Measurements from ENCODE around the gene PHACTR4. TPM values are rescaled to one million over a fixed set of nuclear protein-coding genes. Genes with fewer than 3 reads are reported as not detected.
"Not testable (repeated sequence)": the region's sequence is repeated elsewhere in the genome, so short reads cannot be mapped to it uniquely, and the experiment has no call there.

The PHACTR4 gene
- total and polyA plus RNA-seq, 4 donors, result 15.1 to 34.9 (median 20.6) TPM

DNA sequence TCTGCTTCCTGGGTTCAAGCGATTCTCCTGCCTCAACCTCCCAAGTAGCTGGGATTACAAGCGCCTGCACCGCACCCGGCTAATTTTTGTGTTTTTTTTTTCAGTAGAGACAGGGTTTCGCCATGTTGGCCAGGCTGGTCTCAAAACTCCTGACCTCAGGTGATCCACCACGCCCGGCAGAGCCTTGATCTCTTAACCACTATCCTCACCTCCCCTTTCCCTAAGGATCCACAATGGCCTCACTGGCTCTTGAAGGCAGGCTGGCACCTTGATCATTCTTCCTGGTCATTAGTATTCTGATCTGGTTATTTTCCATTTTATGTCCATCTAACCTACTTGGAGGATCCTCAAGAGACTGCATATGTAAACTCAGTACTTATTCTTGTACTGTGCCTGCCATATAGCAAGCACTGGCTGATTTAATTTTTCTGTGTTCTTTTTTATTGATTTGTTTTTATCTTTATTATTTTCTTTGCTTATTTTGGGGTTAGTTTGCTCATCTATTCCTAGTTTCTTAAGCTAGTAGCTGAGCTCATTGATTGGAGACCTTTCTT lies 142.6 kb downstream of the PHACTR4 start:
- Histone ChIP-seq H3K9ac (ENCODE audit: insufficient read depth in 1 of 2, low read length in 2 of 2) (no peak overlapping the region), H3K27me3 (ENCODE audit: control insufficient read depth in 3 of 3, insufficient read depth in 3 of 3, low read length in 2 of 3) (no peaks in the 10 kb centered on the region), H3K4me1 (ENCODE audit: control insufficient read depth in 5 of 5, insufficient read depth in 5 of 5, low read length in 5 of 5) (peaks cover 9 to 27% (median 15%) of the 10 kb centered on the region in 5 donors), H3K27ac (ENCODE audit: low read depth in 1 of 2, low read length in 1 of 2) (no peak overlapping the region), H3K36me3 (ENCODE audit: control insufficient read depth in 4 of 4, insufficient read depth in 4 of 4, low read length in 4 of 4) (peaks cover 28 to 41% (median 37%) of the 10 kb centered on the region in 4 donors), H3K4me3 (no peak overlapping the region), H3K9me3 (ENCODE audit: control insufficient read depth in 4 of 4, insufficient read depth in 3 of 4, low read length in 3 of 4) (no peaks in the 10 kb centered on the region)
- TF ChIP-seq, protein P1, sequence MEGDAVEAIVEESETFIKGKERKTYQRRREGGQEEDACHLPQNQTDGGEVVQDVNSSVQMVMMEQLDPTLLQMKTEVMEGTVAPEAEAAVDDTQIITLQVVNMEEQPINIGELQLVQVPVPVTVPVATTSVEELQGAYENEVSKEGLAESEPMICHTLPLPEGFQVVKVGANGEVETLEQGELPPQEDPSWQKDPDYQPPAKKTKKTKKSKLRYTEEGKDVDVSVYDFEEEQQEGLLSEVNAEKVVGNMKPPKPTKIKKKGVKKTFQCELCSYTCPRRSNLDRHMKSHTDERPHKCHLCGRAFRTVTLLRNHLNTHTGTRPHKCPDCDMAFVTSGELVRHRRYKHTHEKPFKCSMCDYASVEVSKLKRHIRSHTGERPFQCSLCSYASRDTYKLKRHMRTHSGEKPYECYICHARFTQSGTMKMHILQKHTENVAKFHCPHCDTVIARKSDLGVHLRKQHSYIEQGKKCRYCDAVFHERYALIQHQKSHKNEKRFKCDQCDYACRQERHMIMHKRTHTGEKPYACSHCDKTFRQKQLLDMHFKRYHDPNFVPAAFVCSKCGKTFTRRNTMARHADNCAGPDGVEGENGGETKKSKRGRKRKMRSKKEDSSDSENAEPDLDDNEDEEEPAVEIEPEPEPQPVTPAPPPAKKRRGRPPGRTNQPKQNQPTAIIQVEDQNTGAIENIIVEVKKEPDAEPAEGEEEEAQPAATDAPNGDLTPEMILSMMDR (IDR thresholded peaks at IDR 0.05; ENCODE audit: control extremely low read depth, extremely low read depth), result no peak
- no peak for DNase-seq
- no peak for ATAC-seq (ENCODE audit: insufficient read depth, low FRiP score)
- WGBS, 2 donors, result 81 to 87% methylated on average over 7 of the region's 7 CpGs

DNA sequence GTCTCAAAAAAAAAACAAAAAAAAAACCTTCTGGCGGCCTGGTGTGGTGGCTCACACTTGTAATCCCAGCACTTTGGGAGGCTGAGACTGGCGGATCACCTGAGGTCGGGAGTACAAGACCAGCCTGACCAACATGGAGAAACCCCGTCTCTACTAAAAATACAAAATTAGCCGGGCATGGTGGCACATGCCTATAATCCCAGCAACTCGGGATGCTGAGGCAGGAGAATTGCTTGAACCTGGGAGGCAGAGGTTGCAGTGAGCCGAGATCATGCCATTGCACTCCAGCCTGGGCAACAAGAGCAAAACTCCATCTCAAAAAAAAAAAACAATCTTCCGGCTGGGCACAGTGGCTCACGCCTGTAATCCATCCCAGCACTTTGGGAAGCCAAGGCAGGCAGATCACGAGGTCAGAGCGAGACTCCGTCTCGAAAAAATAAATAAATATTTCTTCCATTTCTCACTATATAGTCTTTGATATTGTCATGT lies 144.9 kb downstream of the PHACTR4 start:
- not testable (repeated sequence) for H3K9me3 ChIP-seq (ENCODE audit: control insufficient read depth in 4 of 4, insufficient read depth in 3 of 4, low read length in 3 of 4); H3K9ac ChIP-seq (ENCODE audit: insufficient read depth in 1 of 2, low read length in 2 of 2); H3K27ac ChIP-seq (ENCODE audit: low read depth in 1 of 2, low read length in 1 of 2); H3K27me3 ChIP-seq (ENCODE audit: control insufficient read depth in 3 of 3, insufficient read depth in 3 of 3, low read length in 2 of 3); DNase-seq; ATAC-seq (ENCODE audit: insufficient read depth, low FRiP score); H3K4me3 ChIP-seq
- H3K36me3 ChIP-seq (ENCODE audit: control insufficient read depth in 4 of 4, insufficient read depth in 4 of 4, low read length in 4 of 4), result peaks cover 17 to 24% (median 22%) of the 10 kb centered on the region in 4 donors
- WGBS, 2 donors, result 90 to 93% methylated on average over 13 of the region's 13 CpGs
- H3K4me1 ChIP-seq (ENCODE audit: control insufficient read depth in 5 of 5, insufficient read depth in 5 of 5, low read length in 5 of 5), result peaks cover 2 to 20% (median 12%) of the 10 kb centered on the region in 5 donors

DNA sequence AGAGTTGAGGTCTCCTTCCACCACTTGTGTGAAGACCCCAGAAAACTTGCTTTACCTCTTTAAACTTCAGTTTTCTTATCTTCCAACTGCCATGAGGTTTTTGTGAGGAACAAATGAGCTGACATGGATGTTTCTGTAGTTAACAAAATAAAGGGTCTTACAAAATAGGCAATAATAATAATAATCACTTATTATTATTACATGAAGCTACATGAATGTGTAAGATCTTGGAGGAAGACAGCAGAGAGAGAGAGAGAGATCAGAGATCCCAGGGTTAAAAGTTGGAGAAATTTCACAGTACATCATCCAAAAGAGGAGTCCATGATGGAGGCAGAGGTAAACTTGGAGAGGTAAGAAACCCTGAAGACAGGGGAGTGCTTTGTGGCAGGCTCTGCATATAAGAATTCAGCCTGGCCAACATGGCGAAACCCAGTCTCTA lies 147.0 kb downstream of the PHACTR4 start:
- H3K27me3 ChIP-seq (ENCODE audit: control insufficient read depth in 3 of 3, insufficient read depth in 3 of 3, low read length in 2 of 3), result no peaks in the 10 kb centered on the region
- TF ChIP-seq, protein P1 (IDR thresholded peaks at IDR 0.05; ENCODE audit: control extremely low read depth, extremely low read depth), result no peak
- DNase-seq (no peak), ATAC-seq (ENCODE audit: insufficient read depth, low FRiP score) (no peak)
- no peak overlapping the region for H3K4me3 ChIP-seq
- no peak overlapping the region for H3K9ac ChIP-seq (ENCODE audit: insufficient read depth in 1 of 2, low read length in 2 of 2)
- 96% methylated on average over 1 of the region's 1 CpG for WGBS, 2 donors
- no peaks in the 10 kb centered on the region for H3K9me3 ChIP-seq (ENCODE audit: control insufficient read depth in 4 of 4, insufficient read depth in 3 of 4, low read length in 3 of 4)
- peaks cover 6 to 7% (median 6%) of the 10 kb centered on the region in 4 donors for H3K36me3 ChIP-seq (ENCODE audit: control insufficient read depth in 4 of 4, insufficient read depth in 4 of 4, low read length in 4 of 4)
- H3K4me1 ChIP-seq (ENCODE audit: control insufficient read depth in 5 of 5, insufficient read depth in 5 of 5, low read length in 5 of 5), result peaks cover 0 to 18% (median 6%) of the 10 kb centered on the region in 5 donors
- H3K27ac ChIP-seq (ENCODE audit: low read depth in 1 of 2, low read length in 1 of 2), result no peak overlapping the region

DNA sequence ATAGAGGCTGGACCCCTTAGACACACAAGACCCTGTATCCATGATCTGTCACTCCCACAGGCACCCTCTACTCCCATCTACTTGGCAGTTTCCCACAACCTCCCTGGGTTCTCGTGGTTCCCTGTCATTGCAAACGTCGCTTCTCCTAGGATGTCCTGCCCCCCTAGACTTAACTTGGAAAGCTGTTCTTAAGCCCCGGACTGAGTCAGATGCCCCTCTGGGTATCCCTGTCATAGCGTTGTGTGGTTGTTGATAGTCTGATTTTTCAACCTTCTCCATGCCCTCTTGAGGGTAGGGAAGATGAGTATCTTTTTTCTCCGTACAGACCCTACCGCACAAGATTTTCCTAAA lies 148.1 kb downstream of the PHACTR4 start:
- Histone ChIP-seq H3K27me3 (ENCODE audit: control insufficient read depth in 3 of 3, insufficient read depth in 3 of 3, low read length in 2 of 3) (no peaks in the 10 kb centered on the region), H3K4me1 (ENCODE audit: control insufficient read depth in 5 of 5, insufficient read depth in 5 of 5, low read length in 5 of 5) (peaks cover 0 to 18% (median 6%) of the 10 kb centered on the region in 5 donors), H3K36me3 (ENCODE audit: control insufficient read depth in 4 of 4, insufficient read depth in 4 of 4, low read length in 4 of 4) (peaks cover 2 to 6% (median 5%) of the 10 kb centered on the region in 4 donors), H3K9ac (ENCODE audit: insufficient read depth in 1 of 2, low read length in 2 of 2) (peak overlapping the region in 1 of 2 donors; percentile 14), H3K27ac (ENCODE audit: low read depth in 1 of 2, low read length in 1 of 2) (no peak overlapping the region), H3K4me3 (no peak overlapping the region), H3K9me3 (ENCODE audit: control insufficient read depth in 4 of 4, insufficient read depth in 3 of 4, low read length in 3 of 4) (no peaks in the 10 kb centered on the region)
- WGBS, 2 donors, result 16 to 18% methylated on average over 7 of the region's 7 CpGs
- TF ChIP-seq, protein P1 (IDR thresholded peaks at IDR 0.05; ENCODE audit: control extremely low read depth, extremely low read depth), result no peak
- ATAC-seq (ENCODE audit: insufficient read depth, low FRiP score) (no peak), DNase-seq (peak in 1 of 3 donors; percentile 25)
